ENCODE measurements around the gene UBASH3A.
A peak's percentile ranks its signal among the peaks of the same experiment; 100 is the strongest.
"Not testable (repeated sequence)": the region's sequence is repeated elsewhere in the genome, so short reads cannot be mapped to it uniquely, and the experiment has no call there.

Gene UBASH3A

DNA sequence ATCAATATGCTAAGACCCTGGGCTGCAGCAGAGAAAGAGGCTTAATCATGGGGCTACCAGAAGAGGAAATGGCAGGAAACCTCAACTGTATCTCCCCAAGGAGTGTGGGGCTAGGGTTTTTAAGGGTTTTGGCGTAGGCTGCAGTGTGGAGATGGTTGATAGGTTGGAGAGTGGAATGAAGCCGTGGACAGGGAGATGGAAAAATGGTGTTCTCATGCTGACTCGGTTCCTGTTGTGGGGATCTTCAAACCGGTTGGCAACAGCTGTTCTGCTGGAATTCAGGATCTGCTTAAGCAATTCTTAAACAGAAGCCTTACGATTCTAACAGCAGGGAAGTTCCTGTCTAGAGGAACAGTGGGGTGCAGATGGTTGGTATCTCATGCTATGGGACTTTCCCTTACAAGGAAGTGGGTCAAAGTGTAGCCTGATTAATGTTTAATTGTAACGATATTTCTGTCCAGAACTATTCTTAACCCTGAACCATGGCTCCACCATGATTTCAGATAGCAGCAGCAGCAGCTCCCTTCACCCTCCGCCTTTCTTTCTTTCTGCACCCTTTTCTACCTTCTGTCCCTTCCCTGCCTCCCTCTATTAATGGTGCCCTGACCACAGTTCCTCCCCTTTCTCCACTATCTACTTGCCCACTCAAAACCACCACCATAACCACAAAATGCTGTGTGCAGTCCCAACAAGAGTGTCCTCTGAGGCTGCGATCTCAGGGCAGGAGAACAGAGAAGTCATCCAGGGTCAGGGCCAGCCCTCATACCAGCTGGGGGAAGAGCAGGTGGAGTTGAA is 61.5 kb downstream of the UBASH3A start:
- TF ChIP-seq, protein P1, sequence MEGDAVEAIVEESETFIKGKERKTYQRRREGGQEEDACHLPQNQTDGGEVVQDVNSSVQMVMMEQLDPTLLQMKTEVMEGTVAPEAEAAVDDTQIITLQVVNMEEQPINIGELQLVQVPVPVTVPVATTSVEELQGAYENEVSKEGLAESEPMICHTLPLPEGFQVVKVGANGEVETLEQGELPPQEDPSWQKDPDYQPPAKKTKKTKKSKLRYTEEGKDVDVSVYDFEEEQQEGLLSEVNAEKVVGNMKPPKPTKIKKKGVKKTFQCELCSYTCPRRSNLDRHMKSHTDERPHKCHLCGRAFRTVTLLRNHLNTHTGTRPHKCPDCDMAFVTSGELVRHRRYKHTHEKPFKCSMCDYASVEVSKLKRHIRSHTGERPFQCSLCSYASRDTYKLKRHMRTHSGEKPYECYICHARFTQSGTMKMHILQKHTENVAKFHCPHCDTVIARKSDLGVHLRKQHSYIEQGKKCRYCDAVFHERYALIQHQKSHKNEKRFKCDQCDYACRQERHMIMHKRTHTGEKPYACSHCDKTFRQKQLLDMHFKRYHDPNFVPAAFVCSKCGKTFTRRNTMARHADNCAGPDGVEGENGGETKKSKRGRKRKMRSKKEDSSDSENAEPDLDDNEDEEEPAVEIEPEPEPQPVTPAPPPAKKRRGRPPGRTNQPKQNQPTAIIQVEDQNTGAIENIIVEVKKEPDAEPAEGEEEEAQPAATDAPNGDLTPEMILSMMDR (IDR thresholded peaks at IDR 0.05; ENCODE audit: low read depth, low read length, missing control alignments): no peak
- no peak for DNase-seq (ENCODE audit: low read depth)
- H3K4me3 ChIP-seq (ENCODE audit: low read depth, low read length): no peak overlapping the region; the same call in 1 of the 2 replicates

DNA sequence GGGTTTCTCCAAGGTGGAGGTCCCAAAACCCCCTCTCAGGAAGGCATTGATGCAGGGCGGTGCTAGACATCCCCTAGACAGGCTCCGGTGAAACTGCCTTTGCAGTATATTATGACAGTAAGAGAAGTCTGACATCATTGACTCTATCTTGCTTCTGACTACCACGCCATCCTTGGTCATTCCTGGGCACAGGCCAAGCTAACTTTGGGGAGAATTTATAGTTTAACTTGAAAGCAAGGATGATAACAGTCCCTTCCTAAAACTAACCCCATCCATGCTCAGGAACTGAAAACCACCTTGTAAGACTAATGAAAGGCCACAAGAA is 62.1 kb downstream of the UBASH3A start:
- TF ChIP-seq, protein P1 (IDR thresholded peaks at IDR 0.05; ENCODE audit: low read depth, low read length, missing control alignments): no peak
- no peak for DNase-seq (ENCODE audit: low read depth)
- no peak overlapping the region for H3K4me3 ChIP-seq (ENCODE audit: low read depth, low read length)

DNA sequence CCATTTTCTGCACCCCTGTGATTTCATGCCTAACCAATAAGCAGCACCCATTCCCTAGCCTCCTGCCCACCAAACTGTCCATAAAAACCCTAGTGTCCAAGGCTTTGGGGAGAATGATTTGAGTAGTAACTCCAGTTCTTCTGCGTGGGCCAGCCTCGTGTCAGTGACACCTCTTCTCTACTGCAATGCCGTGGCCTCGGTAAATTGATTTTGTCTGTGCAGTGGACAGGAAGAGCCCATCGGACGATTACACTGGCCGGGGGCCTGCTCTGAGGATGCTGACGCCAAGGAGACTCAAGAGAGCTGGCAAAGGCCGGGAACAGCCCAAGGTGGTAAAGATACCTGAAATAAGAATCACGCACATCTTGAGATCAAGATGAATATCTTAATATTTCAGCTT is 63.0 kb downstream of the UBASH3A start:
- H3K4me3 ChIP-seq (ENCODE audit: low read depth, low read length): no peak overlapping the region
- no peak for DNase-seq (ENCODE audit: low read depth)
- TF ChIP-seq, protein P1 (IDR thresholded peaks at IDR 0.05; ENCODE audit: low read depth, low read length, missing control alignments): no peak

DNA sequence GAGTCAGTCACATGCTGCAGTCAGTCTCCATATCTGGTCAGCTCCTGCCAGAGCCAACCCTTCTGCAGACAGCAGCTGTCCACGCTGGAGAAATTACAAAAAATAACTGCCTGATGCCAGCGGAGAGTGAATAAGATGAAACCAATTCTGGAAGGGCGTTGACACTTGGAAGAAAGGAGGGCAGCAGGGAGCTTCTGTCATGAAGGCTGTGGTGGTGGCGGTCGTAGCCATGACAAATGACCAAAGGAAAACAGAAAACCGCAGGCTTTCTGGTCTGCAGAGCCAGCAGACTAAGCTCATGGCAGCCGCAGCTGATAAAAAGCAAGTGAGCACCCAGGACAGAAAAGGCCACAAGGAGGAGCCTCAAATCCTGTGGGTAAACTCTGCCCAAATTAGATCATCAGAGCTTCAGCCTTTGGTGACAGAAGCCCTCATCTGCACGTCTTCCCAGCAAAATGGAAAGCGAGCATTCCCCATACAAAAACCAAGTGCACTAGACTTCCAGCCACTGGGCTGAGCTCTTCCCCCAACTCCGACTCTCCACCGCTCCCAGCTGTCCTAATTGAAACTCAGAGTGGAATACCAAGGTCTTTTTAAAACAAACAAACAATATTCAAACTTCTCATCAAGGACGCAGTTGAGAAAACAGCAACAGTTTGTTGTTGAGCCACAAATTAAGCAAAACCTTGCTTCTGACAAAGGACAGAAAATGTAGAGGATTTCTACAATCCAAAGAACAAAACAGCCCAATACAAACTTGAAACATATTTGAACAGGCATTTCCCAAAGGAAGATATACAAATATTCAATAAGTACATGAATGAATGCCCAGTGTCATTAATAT is 63.7 kb downstream of the UBASH3A start:
- H3K4me3 ChIP-seq (ENCODE audit: low read depth, low read length): no peak overlapping the region
- DNase-seq (ENCODE audit: low read depth): no peak
- TF ChIP-seq, protein P1 (IDR thresholded peaks at IDR 0.05; ENCODE audit: low read depth, low read length, missing control alignments): peak; percentile 58

DNA sequence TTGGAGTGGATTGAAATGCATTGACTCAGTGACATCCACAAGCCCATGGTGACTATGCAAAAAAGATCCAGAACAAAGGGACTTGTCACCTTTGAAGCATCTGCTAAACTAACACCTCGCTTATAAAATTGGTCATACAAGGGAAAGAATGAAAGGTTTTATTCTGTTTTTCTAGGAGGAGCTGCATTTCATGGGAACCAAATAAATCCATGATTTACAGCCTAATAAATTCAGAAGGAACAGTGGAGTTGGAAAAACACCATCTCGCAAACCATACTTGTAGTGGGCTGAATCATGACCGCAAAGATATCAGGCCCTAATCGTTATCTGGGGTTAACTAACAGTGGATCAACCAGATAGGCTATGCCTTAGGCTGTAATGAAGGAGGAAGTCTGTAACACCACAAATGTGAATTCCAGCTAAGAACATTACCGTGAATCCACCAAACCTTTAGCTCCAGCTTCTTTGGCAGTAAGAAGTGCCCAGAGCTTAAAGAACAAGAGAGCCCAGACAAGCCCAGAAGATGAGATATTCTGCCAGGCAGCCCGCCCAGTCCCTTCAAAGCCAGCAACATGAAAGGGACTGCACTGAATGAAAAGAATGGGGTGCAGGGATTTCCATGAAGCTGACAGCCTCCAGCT is 64.9 kb downstream of the UBASH3A start:
- TF ChIP-seq, protein P1 (IDR thresholded peaks at IDR 0.05; ENCODE audit: low read depth, low read length, missing control alignments): no peak
- no peak for DNase-seq (ENCODE audit: low read depth)
- H3K4me3 ChIP-seq (ENCODE audit: low read depth, low read length): no peak overlapping the region

DNA sequence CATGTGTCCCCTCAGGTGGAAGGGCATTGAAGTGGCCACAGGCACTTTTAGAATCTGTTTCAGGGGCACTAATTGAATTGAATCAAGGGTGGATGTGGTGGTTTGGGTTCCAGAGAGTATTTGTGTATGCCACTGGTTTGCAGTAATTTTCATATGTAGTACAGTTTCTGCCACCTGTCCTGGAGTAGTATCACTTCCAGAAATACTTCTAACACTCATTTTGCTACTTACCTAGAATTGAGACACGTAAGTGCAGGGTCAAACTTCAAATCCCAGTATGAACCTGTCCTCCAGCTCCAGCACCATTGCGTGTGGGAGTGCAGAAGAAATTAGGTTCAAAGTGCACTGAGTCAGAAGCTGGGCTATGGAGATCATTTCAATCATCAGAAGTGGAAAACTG is 65.6 kb downstream of the UBASH3A start:
- peak; percentile 57 for DNase-seq (ENCODE audit: low read depth)
- H3K4me3 ChIP-seq (ENCODE audit: low read depth, low read length): no peak overlapping the region
- TF ChIP-seq, protein P1 (IDR thresholded peaks at IDR 0.05; ENCODE audit: low read depth, low read length, missing control alignments): no peak

DNA sequence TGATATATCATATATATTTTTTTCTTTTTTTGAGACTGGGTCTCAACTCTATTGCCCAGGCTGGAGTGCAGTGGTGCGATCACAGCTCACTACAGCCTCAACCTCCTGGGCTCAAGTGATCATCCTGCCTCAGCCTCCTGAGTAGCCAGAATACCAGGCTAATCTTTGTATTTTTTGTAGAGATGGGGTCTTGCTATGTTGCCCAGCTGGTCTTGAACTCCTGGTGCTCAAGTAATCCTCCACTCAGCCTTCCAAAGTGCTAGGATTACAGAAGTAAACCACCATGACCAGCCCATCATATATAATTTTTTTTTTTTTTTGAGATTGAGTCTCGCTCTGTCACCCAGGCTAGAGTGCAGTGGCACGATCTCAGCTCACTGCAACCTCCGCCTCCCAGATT is 66.0 kb downstream of the UBASH3A start:
- DNase-seq (ENCODE audit: low read depth); H3K4me3 ChIP-seq (ENCODE audit: low read depth, low read length): not testable (repeated sequence)
